Stomach (tissue), 9 donors: ENCODE data around the gene CHD6. TPM values are rescaled to one million over a fixed set of nuclear protein-coding genes. Genes with fewer than 3 reads are reported as not detected.

ENCODE experiments used
- DNase-seq, 2 donors: peaks; one replicate each; pipeline versions ENCODE4 v3.0.0 to v3.0.0-alpha.2; 2013 to 2019
- H3K27ac ChIP-seq, 5 donors: fragments of 200-600 bp in 4 of 5; sonication (generic) in 4 of 5; one replicate each; pipeline ENCODE4 v1.5.1; 2013 to 2019; ENCODE audit warnings: mild to moderate bottlenecking in 1 of 5, moderate library complexity in 1 of 5
- H3K27me3 ChIP-seq, 3 donors: fragments of 200-600 bp; sonication (generic); one replicate each; pipeline ENCODE4 v1.5.1; 2017 to 2019; ENCODE audit warnings: mixed run types in 1 of 3
- H3K36me3 ChIP-seq, 4 donors: fragments of 200-600 bp; sonication (generic); 1 replicate in 3 of 4; 2 replicates in 1 of 4; pipeline ENCODE4 v1.5.1; 2016 to 2019
- H3K4me1 ChIP-seq, 4 donors: fragments of 200-600 bp; sonication (generic); one replicate each; pipeline ENCODE4 v1.5.1; 2016 to 2019
- H3K4me3 ChIP-seq, 4 donors: fragments of 200-600 bp; sonication (generic) in 3 of 4; one replicate each; pipeline ENCODE4 v1.5.1; 2016 to 2019; ENCODE audit warnings: mild to moderate bottlenecking in 1 of 4
- H3K9me3 ChIP-seq, 4 donors: fragments of 200-600 bp; sonication (generic); one replicate each; pipeline ENCODE4 v1.5.1; 2016 to 2019
- EP300 ChIP-seq: sonication (generic); formaldehyde crosslinking; IDR thresholded peaks from one replicate; pipeline ENCODE4 v1.6.1; 2017; ENCODE audit warnings: antibody characterized with exemption
- POLR2A ChIP-seq, 4 donors: fragments of 450-650 bp; IDR thresholded peaks; one replicate each; pipeline ENCODE4 v1.6.1; 2016; ENCODE audit warnings: antibody characterized with exemption in 4 of 4, control low read depth in 2 of 4, mild to moderate bottlenecking in 1 of 4, moderate library complexity in 1 of 4
- POLR2AphosphoS5 ChIP-seq, 3 donors: sonication (generic); formaldehyde crosslinking; IDR thresholded peaks; one replicate each; pipeline ENCODE4 v1.6.1; 2016; ENCODE audit warnings: antibody characterized with exemption in 3 of 3
- WGBS, 5 donors: extraction: QIAGEN DNeasy Blood & Tissue Kit in 3 of 5; methylation state at CpG; one replicate each; pipeline versions ENCODE4 v1.1.5 to v1.1.7; 2013 to 2018; 5-methylcytosine and 5-hydroxymethylcytosine counted together
- intact Hi-C: fragments of 100-400 bp; cut with DNase I; formaldehyde crosslinking; loops from one replicate; pipeline ENCODE4 v1.15.1; 2023; ENCODE audit warnings: low total_unique reads
- polyA plus RNA-seq, 3 donors: library from polyadenylated mRNA; stranded (reverse); fragments of 200-250 nt; gene quantifications; one replicate each; pipeline ENCODE4 v1.2.3, GENCODE V29; 2013
- total RNA-seq, 5 donors: library from RNA; depleted of rRNA; stranded (reverse); fragments of >200 nt; gene quantifications; one replicate each; pipeline versions ENCODE4 v1.1.0 to v1.2.3, GENCODE V29; 2014 to 2016
- TF ChIP-seq, protein P1 (sequence below), 7 experiments: fragments of 450-650 bp in 4 of 7; fragments of 200-600 bp in 3 of 7; sonication (generic) in 3 of 7; IDR thresholded peaks; one replicate each; pipeline ENCODE4 v1.5.1; 2016 to 2019; ENCODE audit warnings: antibody characterized with exemption in 7 of 7, control low read depth in 2 of 7, mild to moderate bottlenecking in 1 of 7
- donor health status: healthy with polysubstance abuse.
- donor health status: Bipolar disorder and iron deficiency.
- donor health status: healthy.

Gene CHD6
- total and polyA plus RNA-seq, 8 donors, result 4.4 to 84.6 (median 47.5) TPM

DNA sequence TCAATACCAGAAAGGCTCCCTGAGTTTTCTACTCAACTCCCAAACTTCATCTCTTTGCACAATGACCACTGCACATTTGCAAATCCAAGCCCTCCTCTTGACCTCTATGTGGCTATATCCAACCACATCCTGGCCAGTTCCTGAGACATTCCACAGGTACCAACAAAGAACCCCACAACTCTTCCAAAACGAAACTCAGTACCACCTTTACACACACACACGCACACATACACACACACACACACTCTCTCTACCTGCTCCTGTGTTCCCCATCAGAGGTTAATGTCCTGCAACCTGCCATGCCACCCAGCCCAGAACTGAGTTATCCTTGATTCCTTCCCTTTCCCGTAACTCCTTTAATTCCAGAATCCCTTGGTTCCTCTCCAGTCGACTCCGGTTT, 58.5 kb downstream of the CHD6 start:
- 88 to 94% (median 91%) methylated on average over 5 of the region's 5 CpGs for WGBS, 5 donors

DNA sequence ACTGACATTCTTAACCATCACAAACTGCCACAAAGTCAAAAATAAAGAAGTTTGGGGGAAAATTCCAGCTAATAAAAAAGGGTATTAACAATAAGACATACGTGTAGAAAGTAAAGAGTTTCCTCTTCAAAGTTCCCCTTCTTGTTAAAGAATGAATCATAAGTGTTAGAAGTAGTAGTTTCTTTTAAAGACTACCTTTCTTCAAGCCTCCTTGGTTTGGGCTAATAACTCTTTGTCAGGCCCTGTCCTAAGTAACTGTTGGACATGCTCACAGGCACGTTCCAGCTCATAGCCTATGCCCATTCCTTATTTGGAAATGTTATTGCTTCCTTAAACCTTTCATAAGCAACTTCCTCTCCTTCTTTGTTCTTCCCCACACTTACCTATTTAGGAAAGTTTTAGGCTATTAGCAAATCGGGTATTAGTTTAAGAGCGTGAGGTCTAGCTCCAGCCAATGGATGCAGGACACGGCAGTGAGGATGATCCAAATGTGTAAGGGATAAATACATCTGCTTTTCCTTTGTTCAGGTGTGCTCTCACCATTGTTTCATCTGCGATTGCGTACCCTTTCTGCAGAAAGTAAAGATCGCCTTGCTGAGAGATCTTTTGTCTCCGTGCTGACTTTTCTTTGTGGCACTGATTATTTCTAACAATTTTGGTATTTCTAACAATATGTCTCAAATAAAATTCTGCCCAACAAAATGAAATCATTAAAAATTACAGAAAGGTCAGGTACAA, 64.9 kb downstream of the CHD6 start:
- 84 to 91% (median 90%) methylated on average over 9 of the region's 9 CpGs for WGBS, 5 donors
- peaks cover 0 to 21% (median 0%) of the 10 kb centered on the region in 4 donors for H3K4me1 ChIP-seq
- no peaks in the 10 kb centered on the region for H3K27me3 ChIP-seq
- TF ChIP-seq, protein P1, sequence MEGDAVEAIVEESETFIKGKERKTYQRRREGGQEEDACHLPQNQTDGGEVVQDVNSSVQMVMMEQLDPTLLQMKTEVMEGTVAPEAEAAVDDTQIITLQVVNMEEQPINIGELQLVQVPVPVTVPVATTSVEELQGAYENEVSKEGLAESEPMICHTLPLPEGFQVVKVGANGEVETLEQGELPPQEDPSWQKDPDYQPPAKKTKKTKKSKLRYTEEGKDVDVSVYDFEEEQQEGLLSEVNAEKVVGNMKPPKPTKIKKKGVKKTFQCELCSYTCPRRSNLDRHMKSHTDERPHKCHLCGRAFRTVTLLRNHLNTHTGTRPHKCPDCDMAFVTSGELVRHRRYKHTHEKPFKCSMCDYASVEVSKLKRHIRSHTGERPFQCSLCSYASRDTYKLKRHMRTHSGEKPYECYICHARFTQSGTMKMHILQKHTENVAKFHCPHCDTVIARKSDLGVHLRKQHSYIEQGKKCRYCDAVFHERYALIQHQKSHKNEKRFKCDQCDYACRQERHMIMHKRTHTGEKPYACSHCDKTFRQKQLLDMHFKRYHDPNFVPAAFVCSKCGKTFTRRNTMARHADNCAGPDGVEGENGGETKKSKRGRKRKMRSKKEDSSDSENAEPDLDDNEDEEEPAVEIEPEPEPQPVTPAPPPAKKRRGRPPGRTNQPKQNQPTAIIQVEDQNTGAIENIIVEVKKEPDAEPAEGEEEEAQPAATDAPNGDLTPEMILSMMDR (IDR thresholded peaks at IDR 0.05), result no peak
- TF ChIP-seq EP300, result no peak
- no peak for TF ChIP-seq POLR2AphosphoS5 (IDR thresholded peaks at IDR 0.05)
- TF ChIP-seq POLR2A (IDR thresholded peaks at IDR 0.05), result no peak
- H3K36me3 ChIP-seq, result peaks cover 0 to 9% (median 7%) of the 10 kb centered on the region in 4 donors
- intact Hi-C loops, result no loop called here
- no peaks in the 10 kb centered on the region for H3K9me3 ChIP-seq
- no peak for DNase-seq
- no peak overlapping the region for H3K27ac ChIP-seq
- no peak overlapping the region for H3K4me3 ChIP-seq

More for the DNA sequence above, 58.5 kb downstream of the CHD6 start:
- Histone ChIP-seq H3K4me3 (no peak overlapping the region), H3K27me3 (no peaks in the 10 kb centered on the region), H3K27ac (no peak overlapping the region), H3K9me3 (no peaks in the 10 kb centered on the region), H3K36me3 (no peaks in the 10 kb centered on the region), H3K4me1 (peaks cover 0 to 33% (median 15%) of the 10 kb centered on the region in 4 donors)
- intact Hi-C loops, result no loop called here
- no peak for DNase-seq
- TF ChIP-seq POLR2A (IDR thresholded peaks at IDR 0.05) (no peak), POLR2AphosphoS5 (IDR thresholded peaks at IDR 0.05) (no peak), EP300 (no peak)
- TF ChIP-seq, protein P1 (IDR thresholded peaks at IDR 0.05), result no peak

DNA sequence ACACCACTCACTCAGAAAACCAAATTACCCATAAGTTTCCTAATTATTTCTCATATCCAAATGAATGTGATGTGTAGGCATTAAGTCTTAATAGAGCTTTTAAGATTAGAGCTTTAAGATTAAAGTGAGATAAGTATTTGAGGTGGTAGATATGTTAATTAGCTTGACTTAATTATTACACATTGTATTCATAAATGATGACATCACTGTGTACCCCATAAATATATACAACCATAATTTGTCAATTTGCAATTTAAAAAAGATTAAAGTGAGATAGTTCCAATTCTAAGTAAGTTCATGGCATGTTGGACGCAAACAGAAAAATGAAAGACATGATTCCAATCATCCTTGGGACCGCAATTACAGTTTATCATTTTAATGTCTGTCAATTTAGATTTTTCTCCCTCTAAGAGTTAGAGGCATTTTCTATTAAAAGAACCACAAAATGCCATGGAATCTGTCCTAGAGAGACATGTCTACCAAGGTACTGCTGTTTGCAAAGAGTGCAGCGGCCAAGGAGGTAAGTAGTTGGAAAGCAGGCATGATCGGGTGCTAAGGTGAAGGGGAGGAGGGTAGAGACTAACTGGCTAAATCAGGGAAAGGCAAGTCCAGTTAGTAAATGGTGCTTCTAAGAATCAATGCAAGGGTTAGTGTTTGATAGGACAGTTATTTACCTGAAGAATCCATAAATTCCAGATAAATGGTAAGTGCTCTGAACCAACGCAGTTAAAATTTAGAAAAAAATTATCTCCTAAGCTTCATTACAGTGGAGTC, 65.7 kb downstream of the CHD6 start:
- Histone ChIP-seq H3K4me1 (peaks cover 0 to 14% (median 0%) of the 10 kb centered on the region in 4 donors), H3K36me3 (peaks cover 0 to 9% (median 7%) of the 10 kb centered on the region in 4 donors), H3K27me3 (no peaks in the 10 kb centered on the region), H3K4me3 (no peak overlapping the region), H3K9me3 (no peaks in the 10 kb centered on the region), H3K27ac (no peak overlapping the region)
- no peak for DNase-seq
- TF ChIP-seq EP300 (no peak), POLR2A (IDR thresholded peaks at IDR 0.05) (no peak), POLR2AphosphoS5 (IDR thresholded peaks at IDR 0.05) (no peak)
- TF ChIP-seq, protein P1 (IDR thresholded peaks at IDR 0.05), result no peak
- intact Hi-C loops, result no loop called here
- WGBS, 5 donors, result 97 to 98% (median 97%) methylated on average over 5 of the region's 5 CpGs

DNA sequence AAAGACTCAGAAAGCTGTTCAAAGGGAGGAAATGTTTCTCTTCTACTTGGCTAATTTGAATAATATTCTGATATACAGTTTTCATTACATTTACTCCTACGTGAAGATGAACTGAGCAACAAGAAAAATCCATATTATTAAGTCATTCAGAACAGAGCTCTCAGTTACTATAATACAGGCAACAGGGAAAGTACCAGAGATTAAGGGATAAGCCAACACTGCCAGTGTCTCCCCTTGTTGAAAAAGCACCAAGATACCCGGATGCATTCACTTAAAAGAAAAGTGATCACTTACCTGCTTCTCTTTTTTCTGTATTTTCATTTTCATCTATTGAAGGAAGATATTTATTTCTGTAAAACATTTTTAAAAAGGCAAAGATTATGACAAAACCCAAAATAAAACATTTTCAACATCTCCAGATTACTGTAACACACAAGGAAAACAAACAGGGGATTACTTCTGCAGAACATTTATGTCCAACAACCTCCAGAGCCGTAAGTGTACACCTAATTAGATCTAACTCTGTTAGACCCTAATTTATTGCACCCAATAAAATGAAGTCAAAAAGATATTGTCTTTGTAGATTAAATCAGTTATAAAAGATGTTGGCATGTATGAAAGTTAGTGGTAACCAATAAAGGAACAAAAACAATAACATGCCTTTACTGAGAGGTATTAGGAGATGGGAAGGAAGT, 67.0 kb downstream of the CHD6 start:
- intact Hi-C loops, result no loop called here
- Histone ChIP-seq H3K36me3 (peaks cover 0 to 9% (median 7%) of the 10 kb centered on the region in 4 donors), H3K4me1 (peaks cover 0 to 5% (median 0%) of the 10 kb centered on the region in 4 donors), H3K27me3 (no peaks in the 10 kb centered on the region), H3K9me3 (no peaks in the 10 kb centered on the region), H3K4me3 (no peak overlapping the region), H3K27ac (no peak overlapping the region)
- no peak for DNase-seq
- TF ChIP-seq, protein P1 (IDR thresholded peaks at IDR 0.05), result no peak
- TF ChIP-seq POLR2A (IDR thresholded peaks at IDR 0.05) (no peak), POLR2AphosphoS5 (IDR thresholded peaks at IDR 0.05) (no peak), EP300 (no peak)
- 60 to 81% (median 67%) methylated on average over 3 of the region's 3 CpGs for WGBS, 5 donors
